Hindlimb muscle (tissue), 1 donor: ENCODE measurements around the gene TNFSF15. TPM values are rescaled to one million over a fixed set of nuclear protein-coding genes. Genes with fewer than 3 reads are reported as not detected.
A peak's percentile ranks its signal among the peaks of the same experiment; 100 is the strongest.

Source experiments
- DNase-seq: peaks from one replicate; pipeline ENCODE4 v3.0.0-alpha.2; 2013
- polyA plus RNA-seq: library from polyadenylated mRNA; unstranded; fragments of 120-200 nt; gene quantifications from one replicate; pipeline ENCODE4 v1.2.1, GENCODE V29; 2013; ENCODE audit not compliant: insufficient read length

The TNFSF15 gene
- polyA plus RNA-seq, 1 donor = 0.30 TPM

- no peak for DNase-seq
Observed at GRCh38 chr9:114824110-114824509, 18.3 kb upstream of the TNFSF15 start.

- DNase-seq = no peak
Observed at GRCh38 chr9:114823441-114823840, 17.6 kb upstream of the TNFSF15 start.

DNA sequence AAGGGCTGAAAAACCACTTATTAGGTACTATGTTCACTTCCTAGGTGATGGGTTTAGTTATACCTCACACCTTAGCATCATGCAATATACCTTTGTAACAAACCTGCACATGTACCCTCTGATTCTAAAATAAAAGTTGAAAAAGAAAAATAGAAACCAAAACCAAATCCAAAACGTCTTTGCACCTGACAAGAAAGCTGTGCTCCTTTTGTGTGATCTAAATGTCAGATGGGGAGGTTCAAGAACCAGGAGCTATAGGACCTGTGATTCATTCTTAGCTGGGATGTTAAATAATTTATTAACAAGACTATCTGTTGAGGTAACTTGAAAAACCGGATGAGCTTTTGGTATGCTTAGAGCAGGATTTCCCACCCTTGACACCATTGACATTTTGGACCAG is 16.9 kb upstream of the TNFSF15 start:
- DNase-seq = no peak

- no peak for DNase-seq
Observed at GRCh38 chr9:114820776-114821501, 15.1 kb upstream of the TNFSF15 start.

DNA sequence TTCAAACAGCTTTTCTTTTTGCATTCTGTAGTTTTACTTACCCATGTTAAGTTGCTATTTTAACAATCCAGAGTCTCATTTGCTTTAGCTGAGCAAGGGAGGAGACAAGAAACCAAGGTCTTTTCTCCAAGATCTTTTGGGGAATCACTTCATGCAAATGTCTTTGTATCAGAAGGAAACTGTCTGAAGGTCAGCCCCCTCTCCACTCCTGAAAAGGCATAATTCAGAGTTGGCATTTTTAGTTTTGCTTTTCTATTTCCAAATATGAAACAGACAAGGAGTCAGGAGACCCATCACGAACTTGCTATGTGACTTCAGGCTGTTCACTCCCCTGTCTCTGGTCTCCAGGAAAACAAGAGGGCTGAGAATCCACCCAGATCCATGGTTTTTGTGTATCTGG is 12.3 kb upstream of the TNFSF15 start:
- no peak for DNase-seq

- no peak for DNase-seq
Observed at GRCh38 chr9:114813717-114814418, 8.0 kb upstream of the TNFSF15 start.

DNA sequence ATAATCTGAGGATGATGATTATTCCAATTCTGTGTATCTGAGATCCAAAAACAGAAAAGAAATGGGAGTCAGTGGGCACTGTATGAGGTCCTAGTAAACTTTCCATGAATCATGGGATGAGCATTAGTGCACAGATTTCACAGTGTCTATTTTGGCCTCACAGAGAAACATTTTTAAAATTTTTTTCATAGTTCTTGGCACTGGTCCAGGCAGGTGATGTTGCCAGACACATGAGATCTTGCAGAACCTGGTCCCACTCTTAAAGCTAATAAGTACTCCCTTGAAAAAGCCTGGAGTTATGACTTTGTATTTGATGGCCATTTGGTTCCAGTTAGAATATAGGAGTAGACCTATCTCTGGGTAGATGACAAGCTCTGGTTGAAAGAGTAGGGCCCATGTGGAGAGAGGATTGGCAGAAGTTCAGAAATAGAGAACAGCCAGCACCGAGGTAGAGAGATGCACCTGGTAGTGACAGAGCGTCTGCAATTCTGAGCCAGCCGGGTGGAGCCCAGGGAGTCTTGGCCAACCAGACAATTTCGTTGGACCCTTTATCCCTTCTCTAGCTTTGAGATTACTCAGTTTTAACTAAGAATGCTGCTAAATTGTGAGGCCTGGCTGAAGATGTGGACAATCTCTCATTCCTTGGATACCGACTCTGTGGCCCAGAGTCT is 6.3 kb upstream of the TNFSF15 start:
- no peak for DNase-seq

DNA sequence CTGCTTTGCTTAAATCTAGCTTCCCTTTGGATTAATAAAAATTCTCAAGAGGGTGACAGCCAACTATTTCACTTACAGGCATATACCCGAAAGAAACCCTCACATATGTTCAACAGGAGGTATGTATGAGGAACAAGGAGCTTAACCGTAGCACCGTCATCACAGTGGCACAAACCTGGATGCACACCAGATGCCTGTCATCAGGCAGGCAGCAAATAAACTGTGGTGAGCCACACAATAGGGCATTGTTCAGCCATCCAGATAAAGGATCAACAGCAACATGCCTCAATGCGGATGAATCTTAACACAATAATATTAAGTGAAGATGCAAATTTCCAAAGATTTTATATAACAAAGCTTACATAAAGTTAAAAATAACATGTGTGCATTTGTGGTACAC is 5.5 kb upstream of the TNFSF15 start:
- DNase-seq = no peak

- DNase-seq = no peak
Observed at GRCh38 chr9:114810614-114811013, 4.8 kb upstream of the TNFSF15 start.

- no peak for DNase-seq
Observed at GRCh38 chr9:114806526-114806900, 674 bp upstream of the TNFSF15 start.

- peak; percentile 16 for DNase-seq
Observed at GRCh38 chr9:114804505-114804904, 1.3 kb downstream of the TNFSF15 start.

DNA sequence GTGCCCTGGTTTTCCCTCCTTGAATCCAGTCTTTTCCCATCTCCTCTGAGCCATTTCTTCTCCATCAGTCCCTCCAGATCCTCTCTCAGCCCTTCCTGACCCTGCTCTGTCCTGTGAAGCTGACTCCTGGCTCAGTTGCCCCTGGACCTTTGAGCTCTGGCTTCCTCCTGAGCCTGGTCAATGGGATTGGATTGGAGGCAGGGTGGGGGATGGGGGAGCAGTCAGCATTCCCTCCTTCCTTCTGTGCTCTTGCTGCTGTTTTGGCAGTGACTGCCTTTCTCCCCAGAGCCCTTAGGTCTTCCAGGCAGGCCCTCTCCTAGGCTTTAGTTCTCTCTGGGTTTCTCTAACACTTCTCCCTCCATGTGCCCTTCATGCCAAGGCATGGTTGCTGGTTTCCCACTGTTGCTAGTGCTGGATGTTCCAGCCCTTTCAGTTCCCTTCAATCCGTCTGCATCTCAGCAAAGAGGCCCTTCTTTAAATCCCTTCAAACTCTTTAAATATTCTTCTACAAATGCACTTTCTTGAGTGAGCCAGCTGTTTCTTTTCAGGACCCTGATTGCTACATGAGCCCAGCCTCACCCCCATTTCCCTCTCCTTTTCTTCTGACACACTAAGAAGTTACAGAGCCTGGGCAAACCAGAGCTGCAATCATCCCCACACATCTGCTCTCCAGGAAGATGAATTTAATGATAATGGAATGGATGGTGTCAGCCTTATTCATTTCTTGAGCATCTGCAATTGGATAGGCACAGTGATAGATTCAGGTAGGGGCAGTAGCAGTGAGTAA is 2.2 kb downstream of the TNFSF15 start:
- no peak for DNase-seq

- no peak for DNase-seq
Observed at GRCh38 chr9:114799925-114800324, 5.9 kb downstream of the TNFSF15 start.

DNA sequence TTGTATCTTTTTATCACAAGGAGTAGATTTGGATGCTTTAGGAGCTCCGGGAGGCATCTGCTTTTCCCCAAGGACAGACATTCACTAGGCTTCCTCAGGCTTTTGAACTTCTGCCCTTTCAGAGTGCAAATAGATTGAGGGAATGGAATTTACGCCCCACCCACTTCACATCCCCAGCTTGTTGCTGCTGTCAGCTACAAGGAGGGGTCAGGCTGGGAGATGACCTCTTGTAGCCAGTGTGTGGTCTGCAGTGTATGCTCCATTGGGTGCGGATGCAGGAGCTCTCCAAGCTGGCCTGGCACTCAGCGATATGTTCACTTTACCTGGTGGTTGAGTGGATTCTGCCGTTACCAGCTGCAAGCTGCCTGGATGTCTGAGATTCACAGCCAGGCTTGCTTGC is 6.4 kb downstream of the TNFSF15 start:
- DNase-seq = no peak

GRCh38 chr9:114798780-114799427 is 6.9 kb downstream of the TNFSF15 start:
- no peak for DNase-seq

DNA sequence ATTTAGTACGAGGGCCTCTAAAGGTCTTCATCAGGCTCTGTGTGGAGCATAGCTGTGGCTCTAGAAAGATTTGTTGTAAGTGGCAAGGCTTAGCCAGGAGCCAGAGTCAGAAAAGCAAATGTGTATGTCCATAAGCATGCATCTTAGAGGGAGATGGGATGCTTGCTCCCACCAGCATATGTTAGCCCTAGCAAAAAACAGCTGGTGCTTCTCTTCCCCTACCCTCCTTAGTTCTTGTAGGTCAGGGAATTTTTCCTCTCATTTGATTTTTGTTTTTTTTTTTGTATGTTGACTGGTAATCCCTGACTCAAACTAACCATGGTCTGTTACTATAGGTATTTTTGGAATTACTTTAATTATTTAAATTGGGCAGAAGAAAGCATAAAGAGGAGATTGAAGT is 7.7 kb downstream of the TNFSF15 start:
- no peak for DNase-seq

- DNase-seq = no peak
Observed at GRCh38 chr9:114792396-114792795, 13.4 kb downstream of the TNFSF15 start.

DNA sequence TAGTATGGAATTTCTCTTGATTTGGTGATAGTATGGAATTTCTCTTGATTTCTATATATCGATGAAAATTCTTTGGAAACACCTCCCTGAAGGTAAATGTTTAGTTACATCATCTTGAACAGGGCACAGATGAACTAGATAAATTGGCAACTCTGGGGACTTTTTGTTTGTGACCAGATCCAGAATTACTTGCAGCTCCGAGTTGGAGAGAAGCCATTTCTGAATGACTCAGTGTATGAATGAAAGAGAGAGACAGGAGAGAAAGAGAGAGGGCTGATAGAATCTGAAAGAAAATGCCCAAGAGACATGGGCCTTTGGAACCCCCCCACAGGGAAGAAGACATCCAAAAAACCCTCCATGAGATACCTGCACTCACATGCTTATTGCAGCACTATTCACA is 14.1 kb downstream of the TNFSF15 start:
- DNase-seq = no peak

DNA sequence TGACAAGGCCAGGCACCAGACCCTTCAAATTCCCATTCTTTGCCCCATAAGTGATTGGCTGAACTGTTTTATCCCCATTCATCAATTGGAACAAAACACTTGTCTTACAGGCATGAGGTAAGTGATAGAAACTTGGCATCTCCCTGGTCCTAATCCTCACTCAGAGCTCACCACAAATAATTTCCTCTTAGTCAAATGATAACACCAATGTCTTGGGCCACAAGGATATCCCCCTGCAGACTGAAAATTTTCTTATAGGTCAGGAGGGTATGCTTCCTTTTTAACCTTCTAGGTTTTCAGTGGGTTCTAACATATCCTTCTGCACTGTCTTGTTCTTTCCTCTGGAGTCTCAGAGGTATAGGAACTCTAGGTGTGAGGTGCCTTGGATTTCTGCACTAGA is 14.5 kb downstream of the TNFSF15 start:
- DNase-seq = no peak

DNA sequence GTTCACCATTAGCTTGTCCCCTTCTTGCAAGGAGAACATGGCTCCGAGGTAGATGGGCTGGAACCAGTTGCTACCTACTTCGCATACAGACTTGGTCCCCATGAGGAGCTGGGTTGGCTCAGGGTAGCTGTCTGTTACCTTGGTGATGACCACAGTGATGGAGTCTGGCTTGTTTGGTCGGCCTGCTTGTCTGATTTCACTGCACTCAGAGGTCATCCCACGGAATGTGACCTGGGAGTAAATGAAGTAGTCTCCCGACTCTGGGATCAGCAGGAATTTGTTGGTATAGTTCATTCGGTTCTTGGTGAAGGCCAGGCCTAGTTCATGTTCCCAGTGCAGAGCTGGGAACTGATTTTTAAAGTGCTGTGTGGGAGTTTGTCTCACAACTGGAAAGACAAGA is 15.3 kb downstream of the TNFSF15 start:
- no peak for DNase-seq

DNA sequence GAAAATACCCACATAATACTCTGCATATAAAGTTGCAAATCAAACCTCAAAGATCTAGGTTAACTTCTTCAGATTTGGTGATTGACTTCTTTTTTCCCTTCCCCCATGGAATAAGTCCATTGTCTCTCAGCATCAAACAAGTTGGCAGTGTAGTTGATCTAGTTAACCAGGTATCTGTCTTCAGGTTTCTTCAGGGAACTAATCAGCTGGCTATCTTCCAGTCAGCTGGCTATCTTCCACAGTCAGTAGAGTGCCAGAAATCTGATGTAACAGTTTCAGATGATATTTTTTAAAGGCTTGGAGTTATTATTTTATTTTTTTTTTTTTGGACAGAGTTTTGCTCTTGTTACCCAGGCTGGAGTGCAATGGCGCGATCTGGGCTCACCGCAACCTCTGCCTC is 16.8 kb downstream of the TNFSF15 start:
- no peak for DNase-seq

- no peak for DNase-seq
Observed at GRCh38 chr9:114787781-114788498, 17.9 kb downstream of the TNFSF15 start.
